Stimulated activated CD8-positive, alpha-beta memory T cell treated with anti-CD3 and anti-CD28 coated beads, Interleukin-4, amount 100 ng/mL, for 4 hours (primary cell): ENCODE data around the gene RETN.

Experiments used
- DNase-seq, 2 donors: peaks; one replicate each; pipeline ENCODE4 v3.0.0-alpha.2; 2020; ENCODE audit warnings: low read depth in 2 of 2, low spot score in 1 of 2

The RETN gene

GRCh38 chr19:7705387-7706187 is 36.7 kb downstream of the RETN start:
- peak; percentile 55 to 59 for DNase-seq

DNA sequence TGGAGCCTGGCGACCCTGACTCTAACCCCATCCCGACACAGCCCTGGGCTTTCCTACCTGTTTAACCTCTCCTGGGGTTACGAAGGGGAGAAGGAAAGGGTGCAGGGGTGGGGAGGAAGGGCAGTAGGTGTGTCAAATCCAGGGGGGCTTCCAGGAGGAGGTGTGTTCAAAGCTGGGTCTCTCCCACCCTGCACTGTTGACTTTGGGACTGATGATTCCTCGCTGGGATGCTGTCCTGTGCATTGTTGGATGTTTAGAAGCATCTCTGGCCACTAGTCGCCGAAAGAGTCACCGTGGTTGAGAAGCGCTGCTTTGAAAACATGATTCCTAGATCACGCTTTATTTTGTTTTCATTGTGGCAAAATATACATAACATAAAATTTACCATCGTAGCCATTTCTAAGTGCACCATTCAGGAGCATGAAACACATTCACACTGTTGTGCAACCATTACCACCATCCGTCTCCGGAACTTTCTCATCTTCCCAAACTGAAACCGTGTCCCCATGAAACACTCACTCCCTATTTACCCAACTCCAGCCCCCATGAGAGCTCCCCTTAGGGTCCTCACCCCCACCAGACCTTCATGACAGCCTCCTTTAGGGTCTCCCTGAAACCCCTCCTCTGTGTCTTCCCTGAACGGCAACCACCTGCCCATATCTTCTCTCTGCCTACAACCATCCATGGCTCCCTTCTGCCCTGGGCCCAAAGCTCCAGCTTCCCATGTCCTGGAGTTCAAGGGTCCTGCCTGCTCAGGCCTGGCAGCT is 37.5 kb downstream of the RETN start:
- DNase-seq: no peak

- DNase-seq: no peak
Observed at GRCh38 chr19:7706955-7707456, 38.2 kb downstream of the RETN start.

- no peak for DNase-seq
Observed at GRCh38 chr19:7709932-7710460, 41.1 kb downstream of the RETN start.

DNA sequence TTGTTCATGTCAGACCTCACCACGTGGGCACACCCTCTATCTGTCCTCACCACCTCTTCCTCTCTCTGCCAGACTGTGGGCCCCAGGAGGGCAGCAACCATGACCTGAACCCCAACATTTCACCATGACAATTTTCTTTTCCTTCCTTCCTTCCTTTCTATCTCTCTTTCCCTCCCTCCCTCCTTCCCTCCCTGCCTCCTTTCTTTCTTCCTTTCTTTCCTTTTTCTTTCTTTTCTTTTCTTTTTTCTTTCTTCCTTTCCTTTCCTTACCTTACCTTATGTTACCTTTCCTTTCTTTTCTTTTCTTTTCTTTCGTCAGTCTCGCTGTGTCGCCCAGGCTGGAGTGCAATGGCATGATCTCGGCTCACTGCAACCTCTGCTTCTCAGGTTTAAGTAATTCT is 41.8 kb downstream of the RETN start:
- DNase-seq: no peak

GRCh38 chr19:7715671-7716070 is 46.8 kb downstream of the RETN start:
- DNase-seq: no peak

- DNase-seq: no peak
Observed at GRCh38 chr19:7716762-7717161, 47.9 kb downstream of the RETN start.

- DNase-seq: no peak
Observed at GRCh38 chr19:7718668-7719067, 49.8 kb downstream of the RETN start.
